ENCODE data around the gene SAP130.
"Not testable (repeated sequence)": the region's sequence is repeated elsewhere in the genome, so short reads cannot be mapped to it uniquely, and the experiment has no call there.

The SAP130 gene

DNA sequence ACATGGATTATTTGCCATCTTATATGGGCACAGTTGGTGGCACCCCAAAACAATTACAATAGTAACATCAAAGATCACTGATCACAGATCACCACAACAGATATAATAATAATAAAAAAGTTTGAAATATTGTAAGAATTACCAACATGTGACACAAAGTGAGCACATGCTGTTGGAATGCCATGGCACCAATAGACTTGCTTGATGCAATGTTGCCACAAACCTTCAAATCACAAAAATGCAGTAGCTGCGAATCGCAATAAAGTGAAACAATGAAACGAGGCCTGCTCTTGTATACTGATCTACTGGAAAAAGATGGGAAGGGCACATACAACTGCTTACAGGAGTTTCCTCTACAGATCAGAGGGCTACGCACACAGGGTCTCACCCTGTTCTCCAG lies 109.9 kb downstream of the SAP130 start:
- no peaks in the 10 kb centered on the region for H3K9me3 Mint-ChIP-seq
- H3K27ac Mint-ChIP-seq = no peak overlapping the region
- no peaks in the 10 kb centered on the region for H3K36me3 Mint-ChIP-seq (ENCODE audit: low read depth)
- no peak overlapping the region for H3K4me3 Mint-ChIP-seq
- H3K4me1 Mint-ChIP-seq (ENCODE audit: low read depth) = no peaks in the 10 kb centered on the region
- intact Hi-C loops (cut with micrococcal nuclease) = no loop called here
- H3K27me3 Mint-ChIP-seq = no peaks in the 10 kb centered on the region

DNA sequence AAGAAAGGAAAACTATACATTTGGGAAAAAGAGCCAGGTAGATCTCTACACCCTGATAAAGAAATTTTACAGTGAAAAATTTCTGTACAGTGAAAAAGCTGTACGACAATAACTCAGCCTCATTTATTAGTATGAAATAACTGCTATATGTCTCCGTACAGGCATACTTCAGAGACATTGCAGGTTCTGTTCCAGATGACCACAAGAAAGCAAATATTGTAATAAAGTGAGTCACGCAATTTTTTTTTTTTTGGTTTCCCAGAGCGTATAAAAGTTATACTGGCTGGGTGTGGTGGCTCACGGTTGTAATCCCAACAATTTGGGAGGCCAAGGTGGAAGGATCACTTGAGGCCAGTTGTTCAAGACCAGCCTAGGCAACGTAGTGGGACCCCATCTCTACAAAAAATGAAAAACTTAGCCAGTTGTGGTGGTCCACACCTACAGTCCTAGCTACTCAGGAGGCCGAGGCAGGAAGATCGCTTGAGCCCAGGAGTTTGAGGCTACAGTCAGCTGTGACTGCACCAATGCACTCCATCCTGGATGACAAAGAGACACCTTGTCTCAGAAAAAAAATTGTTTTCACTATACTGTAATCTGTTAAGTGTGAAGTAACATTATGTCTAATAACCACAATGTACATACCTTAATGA lies 113.9 kb downstream of the SAP130 start:
- intact Hi-C loops (cut with micrococcal nuclease) = no loop called here
- Mint-ChIP-seq H3K9me3 (no peaks in the 10 kb centered on the region), H3K27ac (no peak overlapping the region), H3K4me1 (ENCODE audit: low read depth) (peaks cover 6% of the 10 kb centered on the region), H3K36me3 (ENCODE audit: low read depth) (no peaks in the 10 kb centered on the region), H3K27me3 (peaks cover 4% of the 10 kb centered on the region), H3K4me3 (no peak overlapping the region)

- Mint-ChIP-seq H3K27ac (no peak overlapping the region), H3K4me1 (ENCODE audit: low read depth) (peaks cover 6% of the 10 kb centered on the region), H3K4me3 (no peak overlapping the region), H3K36me3 (ENCODE audit: low read depth) (no peaks in the 10 kb centered on the region), H3K9me3 (no peaks in the 10 kb centered on the region), H3K27me3 (peaks cover 7% of the 10 kb centered on the region)
- intact Hi-C loops (cut with micrococcal nuclease) = no loop called here
Observed at GRCh38 chr2:127911737-127912136, 116.1 kb downstream of the SAP130 start.

DNA sequence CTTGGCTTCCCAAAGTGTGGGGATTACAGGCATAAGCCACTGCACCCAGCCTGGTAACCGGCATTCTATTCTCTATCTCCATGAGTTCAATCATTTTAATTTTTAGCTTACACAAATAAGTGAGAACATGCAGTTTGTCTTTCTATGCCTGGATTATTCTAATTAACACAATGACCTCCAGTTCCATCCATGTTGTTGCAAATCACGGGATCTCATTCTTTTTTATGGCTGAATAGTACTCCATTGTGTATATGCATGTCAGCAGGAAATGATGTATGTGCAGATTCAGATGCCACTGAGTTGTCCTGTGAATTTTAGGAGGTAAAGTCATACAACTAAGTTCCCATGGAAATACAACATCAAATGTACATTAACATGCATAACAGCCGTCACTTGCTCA lies 117.4 kb downstream of the SAP130 start:
- intact Hi-C loops (cut with micrococcal nuclease) = no loop called here
- Mint-ChIP-seq H3K27ac (no peak overlapping the region), H3K27me3 (peaks cover 19% of the 10 kb centered on the region), H3K9me3 (no peaks in the 10 kb centered on the region), H3K36me3 (ENCODE audit: low read depth) (no peaks in the 10 kb centered on the region), H3K4me1 (ENCODE audit: low read depth) (peaks cover 6% of the 10 kb centered on the region), H3K4me3 (no peak overlapping the region)

- no peaks in the 10 kb centered on the region for H3K36me3 Mint-ChIP-seq (ENCODE audit: low read depth)
- H3K4me1 Mint-ChIP-seq (ENCODE audit: low read depth) = peaks cover 6% of the 10 kb centered on the region
- no peak overlapping the region for H3K4me3 Mint-ChIP-seq
- peaks cover 33% of the 10 kb centered on the region for H3K27me3 Mint-ChIP-seq
- H3K27ac Mint-ChIP-seq = no peak overlapping the region
- no peaks in the 10 kb centered on the region for H3K9me3 Mint-ChIP-seq
- intact Hi-C loops (cut with micrococcal nuclease) = no loop called here
Observed at GRCh38 chr2:127909019-127909418, 118.8 kb downstream of the SAP130 start.

DNA sequence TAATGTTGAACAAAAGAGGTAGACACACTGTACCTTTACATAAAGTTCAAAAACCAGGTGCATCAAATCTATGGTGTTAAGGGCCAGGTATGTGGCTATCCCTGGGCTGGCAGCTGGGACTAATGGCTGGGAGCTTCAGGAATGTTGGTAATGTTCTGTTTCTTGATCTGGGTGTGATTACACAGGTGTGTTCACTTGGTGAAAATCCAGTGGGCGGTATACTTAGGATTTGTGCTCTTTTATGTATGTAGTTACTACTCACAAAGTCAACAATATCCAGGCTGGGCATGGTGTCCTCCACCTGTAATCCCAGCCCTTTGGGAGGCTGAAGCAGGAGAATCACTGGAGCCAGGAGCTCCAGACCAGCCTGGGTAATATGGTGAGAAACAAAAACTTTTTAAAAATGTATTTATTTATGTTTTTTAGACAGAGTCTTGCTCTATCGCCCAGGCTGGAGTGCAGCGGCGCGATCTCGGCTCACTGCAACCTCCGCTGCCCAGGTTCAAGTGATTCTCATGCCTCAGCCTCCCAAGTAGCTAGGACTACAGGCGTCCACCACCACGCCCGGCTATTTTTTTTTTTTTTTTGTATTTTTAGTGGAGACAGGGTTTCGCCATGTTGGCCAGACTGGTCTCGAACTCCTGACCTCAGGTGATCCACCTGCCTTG lies 120.0 kb downstream of the SAP130 start:
- H3K27ac Mint-ChIP-seq; H3K4me1 Mint-ChIP-seq (ENCODE audit: low read depth); H3K4me3 Mint-ChIP-seq; intact Hi-C loops (cut with micrococcal nuclease); H3K36me3 Mint-ChIP-seq (ENCODE audit: low read depth); H3K9me3 Mint-ChIP-seq: not testable (repeated sequence)
- peaks cover 34% of the 10 kb centered on the region for H3K27me3 Mint-ChIP-seq

DNA sequence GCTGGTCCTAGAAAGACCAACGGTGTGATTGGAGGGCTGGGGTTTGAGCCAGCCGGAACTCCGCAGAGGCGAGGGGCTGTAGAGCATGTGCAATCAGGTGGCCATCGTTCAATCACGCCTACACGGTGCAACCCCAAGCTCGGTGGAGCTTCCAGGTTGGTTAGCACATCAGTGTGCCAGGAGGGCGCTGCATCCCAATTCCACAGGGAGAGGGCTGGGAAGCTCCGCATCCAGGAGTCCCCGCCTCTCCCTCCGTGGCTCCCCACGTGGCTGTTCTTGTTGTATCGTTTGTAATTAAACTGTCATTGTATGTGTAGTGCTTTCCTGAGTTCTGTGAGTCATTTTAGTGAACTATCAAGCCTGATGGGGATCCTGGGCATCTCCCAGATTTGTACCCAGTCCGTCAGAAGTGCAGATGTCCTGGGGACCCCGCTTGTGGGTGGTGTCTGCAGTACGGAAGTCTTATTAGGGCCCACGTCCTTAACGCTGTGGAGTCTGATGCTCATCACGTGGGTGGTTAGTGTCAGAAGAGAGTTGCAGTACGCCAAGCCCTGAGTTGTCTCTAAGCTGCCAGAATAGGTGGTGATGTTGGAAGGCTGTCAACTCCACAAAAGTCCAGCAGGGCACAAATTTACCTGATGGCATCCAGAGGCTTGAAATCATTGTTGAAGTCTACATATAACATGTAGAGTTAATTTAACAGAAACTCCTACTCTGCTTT lies 121.5 kb downstream of the SAP130 start:
- no peak overlapping the region for H3K4me3 Mint-ChIP-seq
- intact Hi-C loops (cut with micrococcal nuclease) = no loop called here
- peaks cover 38% of the 10 kb centered on the region for H3K27me3 Mint-ChIP-seq
- no peak overlapping the region for H3K27ac Mint-ChIP-seq
- H3K36me3 Mint-ChIP-seq (ENCODE audit: low read depth) = no peaks in the 10 kb centered on the region
- H3K9me3 Mint-ChIP-seq = no peaks in the 10 kb centered on the region
- peaks cover under 1% of the 10 kb centered on the region for H3K4me1 Mint-ChIP-seq (ENCODE audit: low read depth)

DNA sequence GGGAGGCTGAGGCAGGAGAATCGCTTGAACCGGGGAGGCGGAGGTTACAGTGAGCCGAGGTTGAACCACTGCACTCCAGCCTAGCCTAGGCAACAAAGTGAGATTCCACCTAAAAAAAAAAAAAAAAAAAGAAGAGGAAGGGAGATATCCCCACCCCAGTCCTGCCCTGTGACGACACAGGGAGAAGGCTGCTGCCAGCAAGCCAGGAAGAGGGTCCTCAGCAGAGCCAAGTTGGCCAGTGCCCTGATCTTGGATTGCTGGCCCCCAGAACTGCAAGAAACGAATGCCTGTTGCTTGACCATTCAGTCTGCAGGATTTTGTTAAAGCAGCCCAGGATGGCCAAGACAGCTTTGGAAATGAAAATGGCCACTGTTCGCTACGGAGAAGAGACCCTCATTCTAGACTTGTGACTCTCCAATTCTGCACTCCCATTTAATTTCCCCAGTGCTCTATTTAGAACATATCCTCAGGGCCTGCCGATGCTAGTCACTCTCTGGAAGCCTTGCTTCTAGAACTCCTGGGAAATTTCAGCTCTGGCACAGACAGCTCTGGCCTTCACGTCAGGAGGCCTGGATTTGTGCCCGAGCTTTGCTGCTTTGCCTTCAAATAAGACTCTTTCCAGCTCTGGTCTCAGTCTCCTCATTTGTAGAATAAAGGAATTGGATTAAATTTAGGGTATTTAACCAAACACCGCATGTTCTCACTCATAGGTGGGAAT lies 126.4 kb downstream of the SAP130 start:
- H3K36me3 Mint-ChIP-seq (ENCODE audit: low read depth) = no peaks in the 10 kb centered on the region
- H3K27me3 Mint-ChIP-seq = peaks cover 36% of the 10 kb centered on the region
- no peak overlapping the region for H3K4me3 Mint-ChIP-seq
- intact Hi-C loops (cut with micrococcal nuclease) = no loop called here
- H3K4me1 Mint-ChIP-seq (ENCODE audit: low read depth) = peaks cover 19% of the 10 kb centered on the region
- no peak overlapping the region for H3K27ac Mint-ChIP-seq
- no peaks in the 10 kb centered on the region for H3K9me3 Mint-ChIP-seq

- peaks cover 19% of the 10 kb centered on the region for H3K4me1 Mint-ChIP-seq (ENCODE audit: low read depth)
- no peaks in the 10 kb centered on the region for H3K36me3 Mint-ChIP-seq (ENCODE audit: low read depth)
- H3K27ac Mint-ChIP-seq = peak overlapping the region; percentile 45
- intact Hi-C loops (cut with micrococcal nuclease) = no loop called here
- H3K27me3 Mint-ChIP-seq = peaks cover 18% of the 10 kb centered on the region
- H3K4me3 Mint-ChIP-seq = no peak overlapping the region
- H3K9me3 Mint-ChIP-seq = no peaks in the 10 kb centered on the region
Observed at GRCh38 chr2:127897531-127898211, 130.2 kb downstream of the SAP130 start.

- no peak overlapping the region for H3K27ac Mint-ChIP-seq
- H3K27me3 Mint-ChIP-seq = peaks cover 21% of the 10 kb centered on the region
- no peak overlapping the region for H3K4me3 Mint-ChIP-seq
- H3K9me3 Mint-ChIP-seq = no peaks in the 10 kb centered on the region
- intact Hi-C loops (cut with micrococcal nuclease) = no loop called here
- peaks cover 16% of the 10 kb centered on the region for H3K4me1 Mint-ChIP-seq (ENCODE audit: low read depth)
- no peaks in the 10 kb centered on the region for H3K36me3 Mint-ChIP-seq (ENCODE audit: low read depth)
Observed at GRCh38 chr2:127893494-127893893, 134.4 kb downstream of the SAP130 start.

DNA sequence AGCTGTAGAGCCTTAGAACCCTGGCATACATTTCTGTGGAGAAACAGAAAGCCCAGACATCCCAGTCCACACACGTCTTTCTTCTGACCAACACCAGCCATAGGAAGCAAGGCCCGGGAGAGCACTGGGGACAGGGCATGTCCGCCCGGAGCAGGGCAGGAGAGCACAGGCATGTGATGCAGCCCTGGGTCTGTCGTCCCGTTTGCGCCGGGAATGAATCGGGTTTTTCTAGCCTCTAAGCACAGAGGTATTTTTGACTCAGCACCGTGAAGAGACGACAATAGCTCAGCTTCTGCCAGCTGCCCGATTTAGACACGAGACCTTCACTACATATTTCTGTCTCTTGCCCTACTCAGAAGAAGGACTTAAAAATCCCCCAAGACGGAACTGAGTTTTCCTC lies 134.8 kb downstream of the SAP130 start:
- intact Hi-C loops (cut with micrococcal nuclease) = no loop called here
- no peak overlapping the region for H3K27ac Mint-ChIP-seq
- peaks cover 11% of the 10 kb centered on the region for H3K4me1 Mint-ChIP-seq (ENCODE audit: low read depth)
- H3K36me3 Mint-ChIP-seq (ENCODE audit: low read depth) = no peaks in the 10 kb centered on the region
- peaks cover 21% of the 10 kb centered on the region for H3K27me3 Mint-ChIP-seq
- no peaks in the 10 kb centered on the region for H3K9me3 Mint-ChIP-seq
- H3K4me3 Mint-ChIP-seq = no peak overlapping the region

DNA sequence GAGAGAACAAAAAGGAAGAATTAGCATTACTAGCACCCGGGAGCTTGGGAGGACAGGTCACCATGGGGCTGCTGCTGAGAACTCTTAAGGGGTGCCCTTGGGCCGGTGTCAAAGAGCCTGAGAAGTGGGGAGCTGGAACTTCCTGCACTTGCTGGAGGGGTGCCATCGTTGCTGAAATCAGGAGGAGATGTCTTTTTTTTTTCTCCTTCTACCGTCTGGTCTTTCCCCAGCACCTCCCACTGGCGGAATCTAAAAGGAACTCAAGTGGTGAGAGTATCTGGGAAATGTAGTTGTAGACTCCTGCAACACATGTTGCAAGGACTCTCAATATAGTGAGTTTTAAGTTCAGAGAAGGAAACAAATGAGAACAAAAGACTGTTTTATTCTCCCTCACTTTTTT lies 136.0 kb downstream of the SAP130 start:
- Mint-ChIP-seq H3K36me3 (ENCODE audit: low read depth) (no peaks in the 10 kb centered on the region), H3K27ac (no peak overlapping the region)
- intact Hi-C loops (cut with micrococcal nuclease) = no loop called here

More for the DNA sequence above, 136.0 kb downstream of the SAP130 start:
- Mint-ChIP-seq H3K4me1 (ENCODE audit: low read depth) (peaks cover 17% of the 10 kb centered on the region), H3K4me3 (peak overlapping the region; percentile 5), H3K27me3 (peaks cover 17% of the 10 kb centered on the region), H3K9me3 (no peaks in the 10 kb centered on the region)
